Neural progenitor cell (in vitro differentiated cells): ENCODE results near the gene DENND5B.

Experiments
- CTCF ChIP-seq: fragments of 200-600 bp; sonication (generic); IDR thresholded peaks from 2 replicates; pipeline ENCODE4 v1.5.1; 2017; ENCODE audit warnings: antibody characterized with exemption, mild to moderate bottlenecking
- EZH2 ChIP-seq: fragments of 200-600 bp; sonication (generic); IDR thresholded peaks from 2 replicates; pipeline ENCODE4 v1.6.1; 2017; ENCODE audit warnings: antibody characterized with exemption, mild to moderate bottlenecking, moderate library complexity
- EZH2phosphoT487 ChIP-seq: fragments of 200-600 bp; sonication (generic); IDR thresholded peaks from 2 replicates; pipeline ENCODE4 v1.6.1; 2017; ENCODE audit warnings: antibody characterized with exemption

- TF ChIP-seq CTCF = no peak
- no peak for TF ChIP-seq EZH2
- no peak for TF ChIP-seq EZH2phosphoT487
These were observed 102.1 kb downstream of the DENND5B start for GRCh38 chr12:31488737-31489338.
